K562 (cell line): ENCODE measurements around the gene ABCA7.

Source experiments
- BRCA1 ChIP-seq, 2 experiments: fragments of 450-650 bp in 1 of 2; sonication (generic) in 1 of 2; formaldehyde crosslinking in 1 of 2; IDR thresholded peaks; 2 replicates each; pipeline versions ENCODE4 v1.5.0 to v1.6.1; 2017 to 2020; ENCODE audit warnings: mild to moderate bottlenecking in 1 of 2, missing genetic modification reagents in 1 of 2
- PCBP2 ChIP-seq: fragments of 200-400 bp; formaldehyde crosslinking; IDR thresholded peaks from 2 replicates; pipeline ENCODE4 v1.6.1; 2018; ENCODE audit warnings: low read length, low read depth, mild to moderate bottlenecking, moderate library complexity; ENCODE audit not compliant: poor library complexity, severe bottlenecking
- POLR2A ChIP-seq: fragments of 450-650 bp; conservative IDR thresholded peaks from 2 replicates; pipeline ENCODE4 v1.6.1; 2016
- STAT5B ChIP-seq: fragments of 250-450 bp; sonication (Bioruptor Pico); IDR thresholded peaks from 2 replicates; pipeline ENCODE4 v1.8.0; 2021; ENCODE audit warnings: mild to moderate bottlenecking, inconsistent platforms
- TF ChIP-seq, protein P1 (sequence below), 3 experiments: IDR thresholded peaks in 2 of 3; conservative IDR thresholded peaks in 1 of 3; 2 replicates each; pipeline ENCODE4 v1.5.1; 2011 to 2012; ENCODE audit warnings: low read length in 3 of 3, mild to moderate bottlenecking in 3 of 3, control low read depth in 2 of 3, improper control_type of control experiment in 1 of 3, inconsistent platforms in 1 of 3, low read depth in 1 of 3, mixed read lengths in 1 of 3, moderate library complexity in 1 of 3; ENCODE audit not compliant: insufficient read depth in 2 of 3

DNA sequence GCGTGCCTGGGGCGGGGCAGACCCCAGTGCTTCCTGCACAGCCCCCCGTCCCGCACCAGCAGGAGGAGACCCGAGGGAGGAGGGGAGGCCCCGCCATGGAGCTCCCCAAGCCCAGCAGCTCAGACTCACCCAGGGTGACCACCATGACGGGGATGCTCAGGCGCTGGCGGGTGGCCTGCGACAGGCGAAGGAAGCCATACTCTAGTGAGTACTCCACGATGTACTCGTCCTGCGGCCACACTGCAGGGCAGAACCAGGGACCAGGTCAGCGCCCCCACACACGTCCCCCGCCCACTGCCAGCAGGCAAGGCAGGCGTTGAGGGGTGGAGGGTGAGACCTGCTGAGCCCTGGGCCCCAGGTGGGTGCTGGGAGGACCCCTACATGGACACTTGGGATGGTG, 27.6 kb upstream of the ABCA7 start:
- TF ChIP-seq, protein P1, sequence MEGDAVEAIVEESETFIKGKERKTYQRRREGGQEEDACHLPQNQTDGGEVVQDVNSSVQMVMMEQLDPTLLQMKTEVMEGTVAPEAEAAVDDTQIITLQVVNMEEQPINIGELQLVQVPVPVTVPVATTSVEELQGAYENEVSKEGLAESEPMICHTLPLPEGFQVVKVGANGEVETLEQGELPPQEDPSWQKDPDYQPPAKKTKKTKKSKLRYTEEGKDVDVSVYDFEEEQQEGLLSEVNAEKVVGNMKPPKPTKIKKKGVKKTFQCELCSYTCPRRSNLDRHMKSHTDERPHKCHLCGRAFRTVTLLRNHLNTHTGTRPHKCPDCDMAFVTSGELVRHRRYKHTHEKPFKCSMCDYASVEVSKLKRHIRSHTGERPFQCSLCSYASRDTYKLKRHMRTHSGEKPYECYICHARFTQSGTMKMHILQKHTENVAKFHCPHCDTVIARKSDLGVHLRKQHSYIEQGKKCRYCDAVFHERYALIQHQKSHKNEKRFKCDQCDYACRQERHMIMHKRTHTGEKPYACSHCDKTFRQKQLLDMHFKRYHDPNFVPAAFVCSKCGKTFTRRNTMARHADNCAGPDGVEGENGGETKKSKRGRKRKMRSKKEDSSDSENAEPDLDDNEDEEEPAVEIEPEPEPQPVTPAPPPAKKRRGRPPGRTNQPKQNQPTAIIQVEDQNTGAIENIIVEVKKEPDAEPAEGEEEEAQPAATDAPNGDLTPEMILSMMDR (IDR thresholded peaks at IDR 0.05 in 2 of 3, conservative IDR thresholded peaks at IDR 0.05 in 1 of 3; ENCODE audit: insufficient read depth in 2 of 3, low read depth in 1 of 3, low read length in 3 of 3) = no peak
- no peak for TF ChIP-seq POLR2A
- TF ChIP-seq BRCA1 (IDR thresholded peaks at IDR 0.05) = no peak
- TF ChIP-seq BRCA1 (CRISPR knock-in tag; IDR thresholded peaks at IDR 0.05) = no peak
- no peak for TF ChIP-seq PCBP2
- no peak for TF ChIP-seq STAT5B (CRISPR knock-in tag)
